GM18505 (cell line): ENCODE data around the gene NFIC.
A peak's percentile ranks its signal among the peaks of the same experiment; 100 is the strongest.
"Not testable (repeated sequence)": the region's sequence is repeated elsewhere in the genome, so short reads cannot be mapped to it uniquely, and the experiment has no call there.

Source experiments
- ATAC-seq: cut with Tn5 transposase; IDR thresholded peaks from one replicate; pipeline ENCODE4 v1.9.1; 2021; ENCODE audit not compliant: unreplicated experiment
- POLR2A ChIP-seq: IDR thresholded peaks from 4 replicates; pipeline ENCODE4 v1.6.1; 2011; ENCODE audit warnings: borderline replicate concordance; ENCODE audit not compliant: insufficient read depth, insufficient read length; ENCODE audit errors: extremely low read depth

Gene NFIC

DNA sequence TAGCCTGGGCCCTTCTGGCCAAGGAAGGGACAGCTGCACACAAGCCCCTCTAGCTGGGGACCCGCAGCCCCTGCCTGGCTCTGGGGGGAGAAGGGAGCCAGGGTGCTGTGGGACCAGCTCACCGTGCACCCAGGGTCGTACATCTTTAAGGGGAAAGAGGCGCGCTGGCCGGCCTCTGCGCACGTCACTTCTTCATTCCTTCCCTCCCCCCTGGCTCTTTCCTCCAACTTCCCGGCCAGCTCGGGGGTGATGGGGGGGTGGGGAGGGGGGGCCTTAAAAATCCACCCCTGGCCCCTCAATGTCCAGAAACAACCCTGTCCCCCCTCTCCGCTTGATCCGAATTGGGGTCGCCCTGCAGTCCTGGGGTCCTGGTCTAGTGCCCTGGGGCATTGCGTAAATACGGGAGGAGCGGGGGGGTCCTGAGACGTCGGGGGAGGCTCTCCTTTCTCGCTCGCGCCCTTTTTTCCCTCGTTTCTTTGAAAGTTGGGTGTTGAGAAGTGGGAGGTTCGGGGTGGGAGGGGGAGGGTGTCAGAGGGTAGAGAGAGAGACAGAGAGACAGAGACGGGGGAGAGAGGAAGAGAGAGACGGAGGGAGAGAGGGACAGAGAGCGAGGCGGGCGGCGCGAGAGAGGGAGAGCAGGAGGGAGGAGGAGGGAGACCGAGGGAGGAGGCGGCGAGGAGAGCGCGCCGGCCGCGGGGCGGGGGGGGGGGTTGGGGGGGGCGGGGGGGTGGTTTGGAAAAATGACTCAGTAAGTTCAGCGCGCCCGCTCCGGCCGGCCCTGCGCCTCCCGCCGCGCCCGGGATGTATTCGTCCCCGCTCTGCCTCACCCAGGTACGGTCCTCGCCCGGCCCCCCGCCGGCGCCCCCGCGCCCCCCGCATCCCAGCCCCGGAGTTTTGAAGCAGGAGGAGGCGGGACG is at the start of gene NFIC:
Gene NFIC, plus strand, starts transcription at position 748 of the 917 bp plus-strand sequence. Its CDS starts 54 bp downstream, at position 802.
- ATAC-seq = no peak
- TF ChIP-seq POLR2A = peak; percentile 27

GRCh38 chr19:3316659-3317207 is 49.6 kb upstream of the NFIC start:
- no peak for TF ChIP-seq POLR2A
- no peak for ATAC-seq

DNA sequence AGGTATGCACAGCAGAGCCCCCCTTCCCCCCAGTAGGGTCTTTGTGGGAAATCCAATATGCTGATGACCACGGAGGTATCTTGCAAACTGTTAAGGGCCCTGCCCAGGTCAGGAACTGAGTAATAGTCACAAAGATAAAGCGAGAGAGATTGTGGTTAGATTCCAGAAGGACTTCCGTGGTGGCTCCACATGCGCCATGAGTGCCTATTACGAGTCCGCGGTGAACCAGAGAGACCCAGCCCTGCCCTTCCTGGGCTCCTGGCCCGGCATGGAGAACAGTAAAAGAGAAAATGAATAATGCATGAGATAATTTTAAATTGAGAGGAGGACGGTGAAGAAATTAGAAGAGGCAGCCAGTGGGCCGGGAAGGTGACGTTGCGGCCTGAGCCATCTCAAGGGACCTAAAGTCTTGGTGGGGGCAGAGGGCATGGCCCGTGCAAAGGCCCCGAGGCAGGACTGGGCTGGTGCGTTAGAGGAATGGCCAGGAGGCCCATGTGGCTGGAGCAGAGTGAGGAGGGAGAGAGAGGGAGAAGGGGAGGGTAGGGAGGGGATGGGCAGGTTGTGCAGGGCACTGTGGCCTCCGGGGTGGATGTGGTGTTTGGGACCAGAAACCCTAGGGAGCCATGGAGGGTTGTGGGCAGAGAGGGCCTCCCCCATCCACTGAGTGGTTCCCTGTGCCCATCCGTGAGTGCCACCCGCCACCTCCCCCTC is 46.6 kb upstream of the NFIC start:
- no peak for ATAC-seq
- no peak for TF ChIP-seq POLR2A

DNA sequence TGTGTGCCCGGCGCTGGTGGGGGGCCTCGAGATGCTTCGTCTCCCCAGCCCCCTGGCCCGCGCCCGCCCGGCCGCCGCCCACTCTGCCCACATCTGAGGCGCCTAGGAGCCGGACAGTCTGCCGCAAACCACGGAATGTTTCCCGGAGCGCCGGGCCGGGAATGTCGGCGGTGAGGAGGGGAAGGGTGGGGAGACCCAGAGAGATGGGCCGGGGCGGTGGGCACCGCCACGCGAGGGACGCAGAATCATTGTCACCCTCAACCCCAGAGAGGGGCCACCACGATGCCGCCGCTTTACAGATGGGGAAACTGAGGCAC is 46.1 kb upstream of the NFIC start:
- no peak for ATAC-seq
- TF ChIP-seq POLR2A = no peak

GRCh38 chr19:3320853-3321252 is 45.5 kb upstream of the NFIC start:
- TF ChIP-seq POLR2A = no peak

GRCh38 chr19:3321696-3322095 is 44.7 kb upstream of the NFIC start:
- no peak for TF ChIP-seq POLR2A
- ATAC-seq = no peak

More at GRCh38 chr19:3320853-3321252, 45.5 kb upstream of the NFIC start:
- no peak for ATAC-seq

DNA sequence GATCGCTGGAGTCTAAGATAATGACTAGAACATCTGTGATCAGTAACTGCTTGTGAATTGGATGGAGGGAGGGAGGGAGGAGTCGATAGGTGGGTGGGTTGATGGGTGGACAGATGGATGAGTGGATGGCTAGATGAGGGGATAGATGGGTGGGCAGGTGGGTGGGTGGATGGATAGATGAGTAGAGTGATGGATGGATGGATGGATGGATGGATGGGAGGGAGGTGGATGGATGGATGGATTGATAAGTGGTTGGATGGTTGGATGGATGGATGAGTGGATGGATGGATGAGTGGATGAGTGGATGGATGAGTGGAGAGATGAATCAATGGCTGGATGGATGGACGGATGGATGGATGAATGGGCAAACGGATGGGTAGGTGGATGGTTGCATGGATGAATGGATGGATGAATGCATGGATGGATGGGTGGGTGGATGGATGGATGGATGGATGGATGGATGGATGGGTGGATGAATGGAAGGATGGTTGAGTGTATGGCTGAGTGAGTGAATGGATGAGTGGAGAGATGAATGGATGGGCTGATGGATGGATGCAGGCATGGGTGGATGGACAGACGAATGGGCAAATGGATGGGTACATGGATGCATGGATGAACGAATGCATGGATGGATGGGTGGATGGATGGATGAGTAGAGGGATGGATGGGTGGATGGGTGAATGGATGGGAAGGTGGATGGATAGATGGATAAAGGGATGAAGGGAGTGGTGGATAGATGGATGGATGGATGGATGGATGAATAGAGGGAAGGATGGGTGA is 44.0 kb upstream of the NFIC start:
- no peak for TF ChIP-seq POLR2A
- no peak for ATAC-seq

DNA sequence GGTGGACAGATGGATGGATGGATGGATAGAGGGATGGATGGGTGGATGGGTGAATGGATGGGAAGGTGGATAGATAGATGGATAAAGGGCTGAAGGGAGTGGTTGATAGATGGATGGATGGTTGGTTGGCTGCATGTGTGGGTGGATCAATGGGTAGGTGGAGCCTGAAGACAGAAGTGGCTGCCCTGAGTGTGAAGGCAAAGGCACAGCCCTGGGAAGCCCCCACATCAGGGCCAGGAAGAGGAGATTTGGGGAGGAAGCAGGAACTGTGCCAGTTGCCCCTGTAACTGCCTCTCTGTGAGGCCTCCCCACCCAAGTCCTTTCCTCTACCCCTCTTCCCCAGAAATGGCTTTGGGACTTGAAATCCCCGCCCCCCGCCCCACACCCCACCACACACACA is 43.4 kb upstream of the NFIC start:
- no peak for TF ChIP-seq POLR2A

DNA sequence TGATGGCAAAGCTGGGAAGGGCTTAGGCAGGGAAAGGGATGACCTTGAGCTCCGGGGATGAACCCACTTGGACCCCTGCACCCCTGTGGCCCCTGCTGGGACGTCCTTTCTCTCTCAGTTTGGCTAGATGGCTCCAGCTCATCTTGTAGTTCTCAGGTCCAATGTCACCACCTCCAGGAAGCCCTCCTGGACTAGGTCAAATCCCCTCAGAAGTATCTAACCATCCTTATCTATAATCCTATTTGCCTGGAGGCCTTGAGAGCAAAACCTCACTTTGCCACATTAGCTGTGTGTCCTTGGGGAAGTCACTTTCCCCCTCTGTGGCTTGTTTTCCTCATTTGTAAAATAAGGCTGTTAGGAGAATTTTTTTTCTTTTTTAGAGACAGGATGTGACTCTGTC is 42.7 kb upstream of the NFIC start:
- no peak for ATAC-seq
- TF ChIP-seq POLR2A = no peak

More for the DNA sequence above, 43.4 kb upstream of the NFIC start:
- ATAC-seq = no peak

GRCh38 chr19:3324405-3324856 is 42.0 kb upstream of the NFIC start:
- TF ChIP-seq POLR2A = no peak
- no peak for ATAC-seq

GRCh38 chr19:3325451-3325850 is 40.9 kb upstream of the NFIC start:
- ATAC-seq = no peak
- TF ChIP-seq POLR2A = no peak

GRCh38 chr19:3328743-3329142 is 37.6 kb upstream of the NFIC start:
- ATAC-seq = no peak
- no peak for TF ChIP-seq POLR2A

DNA sequence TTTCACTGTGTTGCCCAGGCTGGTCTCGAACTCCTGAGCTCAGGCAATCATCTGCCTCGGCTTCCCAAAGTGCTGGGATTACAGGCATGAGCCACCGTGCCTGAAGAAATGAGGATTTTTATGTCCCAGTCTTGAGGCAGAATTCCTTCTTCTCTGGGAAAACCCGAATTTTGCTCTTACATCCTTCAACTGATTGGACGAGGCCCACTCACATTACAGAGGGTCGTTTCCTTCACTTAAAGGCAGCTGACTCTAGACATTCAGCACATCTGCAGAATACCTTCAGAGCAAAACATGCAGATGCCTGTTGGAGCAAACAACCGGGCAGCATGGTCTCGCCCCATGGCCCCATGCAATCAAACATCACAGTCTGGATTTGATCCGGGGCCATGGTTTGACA is 36.3 kb upstream of the NFIC start:
- ATAC-seq = no peak
- TF ChIP-seq POLR2A = no peak

DNA sequence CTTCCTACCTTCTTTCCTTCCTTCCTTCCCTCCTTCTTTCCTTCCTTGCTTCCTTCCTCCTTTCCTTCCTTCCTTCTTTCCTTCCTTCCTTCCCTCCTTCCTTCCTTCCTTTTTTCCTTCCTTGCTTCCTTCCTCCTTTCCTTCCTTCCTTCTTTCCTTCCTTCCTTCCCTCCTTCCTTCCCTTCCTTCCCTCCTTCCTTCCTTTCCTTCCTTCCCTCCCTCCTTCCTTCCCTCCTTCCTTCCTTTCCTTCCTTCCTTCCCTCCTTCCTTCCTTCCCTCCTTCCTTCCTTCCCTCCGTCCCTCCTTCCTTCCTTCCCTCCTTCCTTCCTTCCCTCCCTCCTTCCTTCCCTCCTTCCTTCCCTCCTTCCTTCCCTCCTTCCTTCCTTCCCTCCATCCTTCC is 34.2 kb upstream of the NFIC start:
- ATAC-seq = not testable (repeated sequence)

GRCh38 chr19:3333020-3333583 is 33.3 kb upstream of the NFIC start:
- TF ChIP-seq POLR2A = no peak
- no peak for ATAC-seq
